SH-SY5Y (cell line): Measurements from ENCODE around the gene FBXO17.
A peak's percentile ranks its signal among the peaks of the same experiment; 100 is the strongest.

Source experiments
- GATA2 ChIP-seq: IDR thresholded peaks from 2 replicates; pipeline ENCODE4 v1.6.1; 2011; ENCODE audit warnings: mild to moderate bottlenecking, low read depth, low read length
- GATA3 ChIP-seq: IDR thresholded peaks from 2 replicates; pipeline ENCODE4 v1.6.1; 2011; ENCODE audit warnings: low read depth, mild to moderate bottlenecking, low read length, moderate library complexity

Gene FBXO17

GRCh38 chr19:38956264-38956663 lies 19.3 kb downstream of the FBXO17 start:
- TF ChIP-seq GATA3 (no peak), GATA2 (no peak)

GRCh38 chr19:38953677-38954076 lies 21.9 kb downstream of the FBXO17 start:
- no peak for TF ChIP-seq GATA3
- no peak for TF ChIP-seq GATA2

GRCh38 chr19:38952395-38953165 lies 23.0 kb downstream of the FBXO17 start:
- TF ChIP-seq GATA3 (no peak), GATA2 (no peak)

GRCh38 chr19:38951187-38951586 lies 24.4 kb downstream of the FBXO17 start:
- no peak for TF ChIP-seq GATA2
- TF ChIP-seq GATA3, result no peak

- TF ChIP-seq GATA2 (no peak), GATA3 (no peak)
These were observed 25.8 kb downstream of the FBXO17 start for GRCh38 chr19:38949580-38950367.

- TF ChIP-seq GATA2 (no peak), GATA3 (no peak)
These were observed 29.1 kb downstream of the FBXO17 start for GRCh38 chr19:38946229-38947010.

GRCh38 chr19:38945562-38946228 lies 29.8 kb downstream of the FBXO17 start:
- TF ChIP-seq GATA3 (no peak), GATA2 (no peak)

- TF ChIP-seq GATA2, result no peak
- no peak for TF ChIP-seq GATA3
These were observed 30.5 kb downstream of the FBXO17 start for GRCh38 chr19:38944981-38945506.

GRCh38 chr19:38942471-38943181 lies 32.9 kb downstream of the FBXO17 start:
- no peak for TF ChIP-seq GATA3
- TF ChIP-seq GATA2, result no peak

GRCh38 chr19:38941979-38942378 lies 33.6 kb downstream of the FBXO17 start:
- TF ChIP-seq GATA2, result no peak
- TF ChIP-seq GATA3, result no peak

GRCh38 chr19:38939957-38940356 lies 35.6 kb downstream of the FBXO17 start:
- TF ChIP-seq GATA3 (no peak; the same call in 1 of the 2 replicates), GATA2 (peak; percentile 88)

GRCh38 chr19:38933544-38933943 lies 42.0 kb downstream of the FBXO17 start:
- no peak for TF ChIP-seq GATA3
- TF ChIP-seq GATA2, result no peak
